ENCODE results near the gene GRPEL1. TPM values are rescaled to one million over a fixed set of nuclear protein-coding genes. Genes with fewer than 3 reads are reported as not detected.

GRPEL1 gene
- total and polyA plus RNA-seq, 10 of the 15 experiments (the other 5 are each of a cell fraction or from before 2014, with no cell fraction given), result 30.8 to 119 (median 67.6) TPM

GRCh38 chr4:7073526-7074390, 5.9 kb upstream of the GRPEL1 start:
- H3K4me2 ChIP-seq (ENCODE audit: control insufficient read depth, insufficient read depth), result no peak overlapping the region
- H2AFZ ChIP-seq (ENCODE audit: control insufficient read depth, low read depth, low read length), result no peak overlapping the region
- H3K9me3 ChIP-seq (replicated peaks; ENCODE audit: control insufficient read depth, insufficient read depth, low read length), result no peaks in the 10 kb centered on the region
- FAIRE-seq, result no peak
- no TSS peak for BruUV-seq (replicated peaks)
- no peak overlapping the region for H3K9ac ChIP-seq (ENCODE audit: control insufficient read depth, insufficient read depth, low read length)
- in situ Hi-C loops (cut with MboI) (loop anchor here (5.0 kb wide), 2 partner anchors 166 to 351 kb away; partner anchors contain the start of gene TBC1D14), intact Hi-C loops (cut with micrococcal nuclease; ENCODE audit: unreplicated experiment) (loop anchor here (5.0 kb wide), 2 partner anchors 86 to 181 kb away; no protein-coding TSS in a partner anchor)
- no peak overlapping the region for H3K27ac ChIP-seq (ENCODE audit: control insufficient read depth, insufficient read depth)
- ChIA-PET RAD21 (ENCODE audit: unreplicated experiment) (no interaction called here), POLR2A (no interaction called here), CTCF (interaction anchor here (1.0 to 11.2 kb wide), 4 partner anchors 29 to 357 kb away, joined by 3 to 210 read pairs (median 4); partner anchors contain the start of gene TADA2B), SMC1A (ENCODE audit: uncharacterized antibody, unreplicated experiment) (no interaction called here)
- TF ChIP-seq HCFC1 (IDR thresholded peaks at IDR 0.05; ENCODE audit: low read length), result peak; percentile 83
- no peak for TF ChIP-seq ELK1 (IDR thresholded peaks at IDR 0.05; ENCODE audit: low read depth, low read length)
- TF ChIP-seq USF2 (IDR thresholded peaks at IDR 0.05; ENCODE audit: borderline replicate concordance, low read depth, low read length), result peak; percentile 82
- no peak for TF ChIP-seq PAX8 (IDR thresholded peaks at IDR 0.05)
- TF ChIP-seq MTA2 (IDR thresholded peaks at IDR 0.05; ENCODE audit: low read depth), result no peak
- peak; percentile 90 for TF ChIP-seq USF1 (IDR thresholded peaks at IDR 0.05; ENCODE audit: borderline replicate concordance, extremely low read length, insufficient read depth, low read depth, low read length)
- TF ChIP-seq SIX5 (IDR thresholded peaks at IDR 0.05; ENCODE audit: low read depth, low read length, severe bottlenecking), result peak; percentile 79
- TF ChIP-seq ATF3 (IDR thresholded peaks at IDR 0.05; ENCODE audit: borderline replicate concordance, extremely low read depth, low read depth, low read length), result peak; percentile 79; the same call in 1 of the 2 replicates
- TF ChIP-seq MEF2B (IDR thresholded peaks at IDR 0.05; ENCODE audit: partially characterized antibody, poor library complexity, severe bottlenecking), result peak; percentile 16
- peak; percentile 80 for TF ChIP-seq RAD51 (IDR thresholded peaks at IDR 0.05)
- peak; percentile 83 for TF ChIP-seq NFYB (IDR thresholded peaks at IDR 0.05; ENCODE audit: insufficient read depth, low read depth, low read length)
- peaks cover 7% of the 10 kb centered on the region for H3K4me1 ChIP-seq (ENCODE audit: control insufficient read depth, insufficient read depth, low read length)
- H3K27me3 ChIP-seq (replicated peaks in 1 of 2; ENCODE audit: control insufficient read depth in 2 of 2, insufficient read depth in 2 of 2, low read length in 1 of 2), result no peaks in the 10 kb centered on the region; a peak in 1 of 4 replicates
- no peak for DNase-seq (ENCODE audit: low read depth, low spot score)
- peak; percentile 46; the same call in 2 of the 3 replicates for ATAC-seq
- H4K20me1 ChIP-seq (ENCODE audit: control insufficient read depth, insufficient read depth), result no peaks in the 10 kb centered on the region
- H3K36me3 ChIP-seq (ENCODE audit: control insufficient read depth in 2 of 2, insufficient read depth in 2 of 2, low read length in 1 of 2), result no peaks in the 10 kb centered on the region
- H3K79me2 ChIP-seq (ENCODE audit: control insufficient read depth, insufficient read depth, low read length), result no peaks in the 10 kb centered on the region
- H3K4me3 ChIP-seq, result no peak overlapping the region
- 68% methylated on average over 18 of the region's 18 CpGs for WGBS (ENCODE audit: insufficient coverage, insufficient replicate concordance, low lambda C conversion rate, missing lambda C conversion rate)
